NCI-H748 (cell line): ENCODE results near the gene ZNF232.
"Not testable (repeated sequence)": the region's sequence is repeated elsewhere in the genome, so short reads cannot be mapped to it uniquely, and the experiment has no call there.

ENCODE experiments used
- DNase-seq: peaks from one replicate; lab custom pipeline; 2025; ENCODE audit not compliant: unreplicated experiment; lab: John Stamatoyannopoulos, UW

Gene ZNF232

DNA sequence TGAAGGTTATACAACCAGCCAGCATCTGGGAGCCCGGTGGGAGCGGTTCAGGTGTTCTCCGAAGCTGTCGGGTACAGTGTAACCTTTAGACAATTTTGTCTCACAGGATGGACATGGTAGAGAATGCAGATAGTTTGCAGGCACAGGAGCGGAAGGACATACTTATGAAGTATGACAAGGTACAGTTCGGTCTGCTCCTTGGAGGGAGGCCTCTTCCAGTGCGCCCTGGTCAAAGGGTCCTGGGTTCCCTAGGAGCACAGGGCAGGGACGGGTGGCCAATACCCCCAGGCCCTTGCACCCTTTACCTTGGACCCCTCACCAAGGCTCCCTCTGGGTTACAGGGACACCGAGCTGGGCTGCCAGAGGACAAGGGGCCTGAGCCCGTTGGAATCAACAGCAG, 18.6 kb upstream of the ZNF232 start:
- DNase-seq = not testable (repeated sequence)

GRCh38 chr17:5129770-5130169, 18.1 kb upstream of the ZNF232 start:
- not testable (repeated sequence) for DNase-seq

GRCh38 chr17:5128905-5129535, 17.3 kb upstream of the ZNF232 start:
- no peak for DNase-seq

DNA sequence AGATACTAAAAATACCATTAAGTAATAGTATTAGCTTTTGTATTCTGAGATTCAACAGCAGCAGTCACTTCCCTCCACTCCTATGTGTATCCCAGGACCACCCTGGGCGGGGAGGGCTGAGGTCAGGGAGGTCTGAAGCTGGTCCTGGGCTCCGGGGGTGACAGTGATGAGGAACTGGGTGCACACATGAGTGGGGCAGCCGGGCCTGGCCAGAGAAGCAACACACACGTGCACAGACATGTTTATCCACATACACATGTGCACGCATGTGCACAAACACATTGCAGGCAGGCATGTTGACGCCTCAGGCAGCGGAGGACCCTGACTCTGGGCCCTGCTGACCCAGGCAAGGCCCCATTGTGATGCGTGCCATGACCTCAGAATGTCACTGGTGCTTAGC, 16.7 kb upstream of the ZNF232 start:
- not testable (repeated sequence) for DNase-seq

DNA sequence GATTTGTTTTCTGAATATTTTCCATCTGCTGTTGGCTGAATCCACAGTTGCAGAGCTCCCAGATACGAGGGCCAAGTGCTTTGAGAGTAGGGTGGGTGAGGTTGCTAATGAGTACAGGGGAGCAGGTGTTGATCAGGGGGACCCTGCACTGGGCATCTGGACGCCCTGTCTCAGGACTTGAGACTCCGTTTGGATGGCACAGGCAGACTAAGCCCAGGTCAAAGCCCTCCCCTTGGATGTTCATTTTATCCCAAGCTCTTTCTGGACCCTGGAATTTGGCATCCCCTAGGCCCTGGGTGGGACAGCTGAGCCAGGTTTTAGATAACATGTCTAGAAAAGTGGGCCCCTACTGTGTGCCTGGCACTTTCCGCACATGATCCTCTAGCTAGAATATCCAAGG, 16.2 kb upstream of the ZNF232 start:
- DNase-seq = no peak

- DNase-seq = no peak
Observed at GRCh38 chr17:5126719-5127488, 15.2 kb upstream of the ZNF232 start.

GRCh38 chr17:5124896-5125295, 13.2 kb upstream of the ZNF232 start:
- DNase-seq = not testable (repeated sequence)

DNA sequence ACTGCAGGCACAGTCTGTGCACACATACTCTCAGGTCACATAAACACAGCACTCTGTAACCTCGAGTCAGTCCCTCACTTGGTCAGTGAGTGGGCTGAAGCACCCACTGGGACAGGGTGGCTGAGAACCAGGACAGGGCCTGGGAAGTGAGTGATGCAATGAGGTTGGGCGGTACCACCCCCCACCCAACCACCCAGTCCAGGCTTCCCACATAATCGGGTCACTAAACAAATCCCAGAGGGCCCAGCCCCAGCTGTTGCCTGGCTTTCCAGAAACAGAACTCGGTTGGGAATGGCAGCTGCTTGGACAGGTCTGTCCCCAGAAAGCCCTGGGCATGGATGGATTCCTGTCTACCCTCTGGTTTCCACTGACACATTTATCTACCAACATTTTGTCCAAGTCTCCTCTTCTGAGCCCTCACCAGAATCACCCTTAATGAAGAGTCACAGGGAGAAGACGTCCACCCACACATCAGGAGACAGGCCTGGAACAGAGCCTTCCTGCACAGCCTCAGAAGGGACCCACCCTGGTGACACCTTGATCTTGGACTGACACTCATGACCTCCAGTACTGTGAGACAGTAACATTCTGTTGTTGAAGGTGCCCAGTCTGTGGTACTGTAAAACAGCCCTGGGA, 12.6 kb upstream of the ZNF232 start:
- not testable (repeated sequence) for DNase-seq

GRCh38 chr17:5123343-5124124, 11.9 kb upstream of the ZNF232 start:
- no peak for DNase-seq

DNA sequence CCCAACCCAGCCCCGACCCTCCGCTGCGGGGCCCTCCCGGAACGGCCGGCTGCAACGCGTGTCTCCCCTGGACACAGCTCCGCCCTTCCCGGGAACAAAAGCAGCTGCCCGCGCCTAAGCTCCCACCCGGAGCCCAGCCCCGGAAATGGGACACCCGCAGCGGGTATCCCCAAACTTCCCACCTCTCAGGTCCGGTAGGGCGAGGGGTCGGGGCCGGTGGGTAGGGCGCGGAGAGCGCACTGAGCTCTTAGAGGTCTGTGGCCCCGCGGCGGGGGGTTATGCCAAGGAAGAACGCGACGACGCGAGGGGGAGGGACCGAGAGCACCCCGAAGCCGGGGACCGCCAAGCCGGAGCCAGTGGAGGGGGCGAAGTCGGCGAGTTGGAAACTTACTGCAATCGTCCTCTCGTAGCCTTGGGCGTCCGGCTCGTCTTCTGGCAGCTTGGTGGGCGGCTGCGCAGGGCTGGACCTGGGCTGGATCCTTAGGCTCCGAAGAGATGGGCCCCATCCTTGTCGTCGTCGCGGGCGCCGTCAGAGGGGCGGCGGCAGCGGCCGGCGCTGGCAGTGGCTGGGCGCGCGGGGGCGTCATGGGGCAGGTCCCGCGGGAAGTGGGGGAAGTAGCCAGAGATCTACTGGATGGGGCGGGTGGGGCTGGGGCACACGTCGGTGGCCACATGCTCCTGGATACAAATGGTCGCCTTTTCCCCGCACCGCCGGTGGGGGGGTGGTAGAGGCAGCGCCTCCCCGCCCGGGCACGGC, 11.1 kb upstream of the ZNF232 start:
- DNase-seq = peak; percentile 80

DNA sequence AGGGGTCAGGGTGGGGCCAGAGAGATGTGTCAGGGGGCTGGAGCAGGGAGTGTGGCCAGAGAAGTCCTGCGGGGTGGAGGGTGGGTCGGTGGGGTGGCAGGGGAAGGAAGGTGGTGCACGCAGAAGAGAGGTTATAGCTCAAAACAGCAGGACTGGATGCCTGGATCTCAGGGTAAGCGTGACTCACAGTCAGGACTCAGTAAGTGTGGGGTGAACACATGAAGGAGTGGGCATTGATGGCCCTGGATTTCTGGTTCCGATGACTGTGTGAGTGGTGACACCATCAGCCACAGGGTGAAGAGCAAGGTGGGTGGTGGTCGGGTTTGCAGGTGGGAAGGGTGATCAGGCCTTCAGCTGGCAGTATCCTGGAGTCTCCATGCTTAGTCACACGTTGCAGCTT, 10.4 kb upstream of the ZNF232 start:
- DNase-seq = not testable (repeated sequence)

GRCh38 chr17:5121186-5121841, 9.6 kb upstream of the ZNF232 start:
- DNase-seq = no peak

GRCh38 chr17:5120436-5121185, 8.9 kb upstream of the ZNF232 start:
- DNase-seq = not testable (repeated sequence)

- DNase-seq = no peak
Observed at GRCh38 chr17:5120036-5120435, 8.4 kb upstream of the ZNF232 start.

DNA sequence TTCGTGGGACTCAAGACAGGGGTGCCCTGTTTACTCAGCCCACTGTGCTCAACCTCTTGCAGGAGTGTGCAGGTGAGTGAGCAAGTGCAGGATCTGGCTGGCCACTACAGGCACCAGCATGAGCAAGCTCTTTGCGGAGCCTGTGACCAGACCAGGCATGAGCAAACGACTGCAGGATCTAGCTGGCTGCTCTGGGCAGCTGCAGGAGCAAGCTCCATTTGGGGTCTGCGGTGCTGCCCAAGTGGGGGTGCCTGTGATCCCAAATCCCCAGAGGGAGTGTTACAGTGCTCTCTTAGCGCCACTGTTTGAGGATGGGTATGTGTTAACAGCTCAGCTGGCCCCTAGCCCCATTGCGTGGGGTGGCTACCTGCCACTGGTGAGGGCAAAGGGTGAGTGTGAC, 6.5 kb upstream of the ZNF232 start:
- no peak for DNase-seq

DNA sequence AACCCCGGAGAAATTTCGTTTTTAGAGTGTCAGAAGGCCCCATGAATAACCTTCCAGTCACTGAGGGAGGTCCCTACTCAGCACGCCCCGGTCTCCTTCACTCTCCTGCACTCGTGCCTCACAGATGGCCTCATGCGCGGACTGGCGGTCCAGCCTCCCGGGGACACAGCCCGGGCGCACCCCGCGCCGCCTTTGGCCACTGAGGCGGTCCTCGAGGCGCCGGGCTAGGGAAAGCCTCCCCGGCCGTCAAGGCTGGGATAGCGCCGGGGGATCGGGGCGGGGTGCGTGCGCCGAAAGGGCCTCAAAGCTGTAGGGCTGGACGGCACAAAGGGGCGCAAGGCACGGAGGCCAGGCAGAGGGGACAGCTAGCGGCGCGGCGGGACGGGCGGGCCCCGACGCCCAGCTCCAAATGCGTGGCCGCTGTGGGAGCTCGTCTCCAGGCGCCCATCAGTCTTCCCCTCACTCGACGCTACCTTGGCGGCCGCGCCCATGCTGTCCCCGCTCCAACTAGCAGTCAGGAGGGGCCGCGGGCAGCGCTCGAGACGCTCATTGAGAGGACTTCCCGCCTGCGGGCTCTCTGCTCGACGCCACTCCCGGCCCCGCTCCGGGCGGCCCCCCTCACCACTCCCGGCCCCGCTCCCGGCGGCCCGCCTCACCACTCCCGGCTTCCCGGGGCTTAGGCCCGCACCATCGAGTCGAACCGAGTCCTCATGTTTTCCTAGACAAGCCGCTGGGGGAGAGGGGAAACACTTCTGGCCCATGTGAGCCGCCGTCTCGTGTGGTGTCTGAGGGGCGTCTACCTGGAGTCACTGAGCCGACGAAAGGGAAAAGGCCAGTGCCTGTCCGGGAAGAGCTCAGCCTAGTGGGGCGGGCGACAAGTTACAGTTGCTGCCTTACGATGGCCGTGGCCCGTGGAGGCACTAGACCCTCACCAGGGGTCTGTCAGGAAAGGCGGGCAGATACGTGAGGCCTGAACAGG, 4.3 kb upstream of the ZNF232 start, which contains the start of gene USP6:
Gene USP6 (plus strand): TSS at position 360 of the 979 bp plus-strand sequence. CDS start 14,336 bp downstream, outside the sequence.
- peak; percentile 39 for DNase-seq

GRCh38 chr17:5110816-5111215, 862 bp downstream of the ZNF232 start:
- peak; percentile 69 for DNase-seq

- no peak for DNase-seq
Observed at GRCh38 chr17:5100832-5101231, 10.8 kb downstream of the ZNF232 start.
